ENCODE measurements around the gene CENPB. TPM values are rescaled to one million over a fixed set of nuclear protein-coding genes. Genes with fewer than 3 reads are reported as not detected.
"Not testable (repeated sequence)": the region's sequence is repeated elsewhere in the genome, so short reads cannot be mapped to it uniquely, and the experiment has no call there.

The CENPB gene, protein sequence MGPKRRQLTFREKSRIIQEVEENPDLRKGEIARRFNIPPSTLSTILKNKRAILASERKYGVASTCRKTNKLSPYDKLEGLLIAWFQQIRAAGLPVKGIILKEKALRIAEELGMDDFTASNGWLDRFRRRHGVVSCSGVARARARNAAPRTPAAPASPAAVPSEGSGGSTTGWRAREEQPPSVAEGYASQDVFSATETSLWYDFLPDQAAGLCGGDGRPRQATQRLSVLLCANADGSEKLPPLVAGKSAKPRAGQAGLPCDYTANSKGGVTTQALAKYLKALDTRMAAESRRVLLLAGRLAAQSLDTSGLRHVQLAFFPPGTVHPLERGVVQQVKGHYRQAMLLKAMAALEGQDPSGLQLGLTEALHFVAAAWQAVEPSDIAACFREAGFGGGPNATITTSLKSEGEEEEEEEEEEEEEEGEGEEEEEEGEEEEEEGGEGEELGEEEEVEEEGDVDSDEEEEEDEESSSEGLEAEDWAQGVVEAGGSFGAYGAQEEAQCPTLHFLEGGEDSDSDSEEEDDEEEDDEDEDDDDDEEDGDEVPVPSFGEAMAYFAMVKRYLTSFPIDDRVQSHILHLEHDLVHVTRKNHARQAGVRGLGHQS
- 10 to 100 TPM; 43.0 to 50.7 TPM for total RNA-seq
- 43.7 TPM for polyA plus RNA-seq (2013, experiment 1 of 2)
- polyA plus RNA-seq (2013, experiment 2 of 2), result 43.5 TPM
- long read RNA-seq, experiment 1, transcript CENPB-201 (1 exons, 2,840 nt), result major isoform, 22 of 22 reads
- long read RNA-seq, experiment 1, partial matches to known transcripts, result 0 of 22 reads
- long read RNA-seq, experiment 1, other reads (novel, unspliced or antisense), result 0 of 22 reads
- long read RNA-seq, experiment 2, transcript CENPB-201 (1 exons, 2,840 nt), result major isoform, 36 of 37 reads
- long read RNA-seq, experiment 2, partial matches to known transcripts, result 0 of 37 reads
- long read RNA-seq, experiment 2, other reads (novel, unspliced or antisense), result 1 of 37 reads
- long read RNA-seq, experiment 3, result 0 reads
- long read RNA-seq, experiment 4, partial matches to known transcripts, result 0 of 2 reads
- long read RNA-seq, experiment 4, other reads (novel, unspliced or antisense), result 1 of 2 reads

DNA sequence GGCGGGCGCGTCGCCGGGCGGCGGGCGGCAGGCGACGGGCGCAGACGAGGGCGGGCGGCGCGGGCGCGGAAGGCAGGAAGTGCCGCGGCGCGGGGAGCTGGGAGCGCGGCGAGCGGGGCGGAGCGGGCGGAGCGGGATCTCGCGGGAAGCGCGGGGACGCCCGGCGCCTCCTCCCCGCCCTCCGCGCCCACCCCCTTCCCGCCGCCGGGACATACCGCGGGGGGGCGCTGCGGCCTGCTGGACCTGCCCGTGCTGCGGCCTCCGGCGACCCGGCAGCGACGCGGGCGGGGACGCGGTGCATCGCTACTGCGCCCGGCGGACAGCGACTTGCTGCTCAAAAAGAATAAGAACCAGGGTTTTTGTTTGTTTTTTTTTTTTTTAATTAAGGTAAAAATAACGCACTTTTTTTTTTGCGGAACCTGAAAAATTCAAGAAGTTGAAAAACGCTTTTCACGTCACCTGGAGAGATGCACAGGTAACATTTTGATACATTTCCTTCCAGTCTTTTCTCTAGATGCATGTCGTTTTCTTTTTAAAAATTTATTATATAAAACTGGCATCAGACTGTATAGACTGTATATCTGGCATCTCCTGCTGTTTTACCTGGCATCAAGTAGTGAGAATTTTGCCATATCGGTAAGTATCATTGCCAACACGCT is at the start of gene CENPB:
Gene CENPB (minus strand): TSS at position 76 of the 659 bp plus-strand sequence. CDS start 257 bp downstream, outside the sequence.
- peak; percentile 96 for DNase-seq
- Mint-ChIP-seq H3K4me1 (no peaks in the 10 kb centered on the region), H3K9me3 (no peaks in the 10 kb centered on the region), H3K27me3 (ENCODE audit: insufficient read depth) (peaks cover 36% of the 10 kb centered on the region), H3K4me3 (peak within 1 kb of the TSS; percentile 73), H3K27ac (no peak within 1 kb of the TSS), H3K36me3 (ENCODE audit: low read depth) (peaks cover 5% of the 10 kb centered on the region)
- Histone ChIP-seq H3K36me3 (ENCODE audit: control insufficient read depth, insufficient read depth, low read length) (peaks cover 11% of the 10 kb centered on the region), H3K4me3 (ENCODE audit: low read length) (peak within 1 kb of the TSS; percentile 78), H3K9me3 (ENCODE audit: control insufficient read depth, low read length) (no peaks in the 10 kb centered on the region), H3K27ac (ENCODE audit: low read depth, low read length) (no peak within 1 kb of the TSS), H3K9ac (ENCODE audit: extremely low read depth, low read length, poor library complexity, severe bottlenecking) (peak within 1 kb of the TSS; percentile 34), H3K4me1 (ENCODE audit: control insufficient read depth, insufficient read depth, low read length) (no peaks in the 10 kb centered on the region), H3K27me3 (ENCODE audit: control insufficient read depth, insufficient read depth, low read length, poor library complexity, severe bottlenecking) (peaks cover 10% of the 10 kb centered on the region)
- TF ChIP-seq, protein P1, sequence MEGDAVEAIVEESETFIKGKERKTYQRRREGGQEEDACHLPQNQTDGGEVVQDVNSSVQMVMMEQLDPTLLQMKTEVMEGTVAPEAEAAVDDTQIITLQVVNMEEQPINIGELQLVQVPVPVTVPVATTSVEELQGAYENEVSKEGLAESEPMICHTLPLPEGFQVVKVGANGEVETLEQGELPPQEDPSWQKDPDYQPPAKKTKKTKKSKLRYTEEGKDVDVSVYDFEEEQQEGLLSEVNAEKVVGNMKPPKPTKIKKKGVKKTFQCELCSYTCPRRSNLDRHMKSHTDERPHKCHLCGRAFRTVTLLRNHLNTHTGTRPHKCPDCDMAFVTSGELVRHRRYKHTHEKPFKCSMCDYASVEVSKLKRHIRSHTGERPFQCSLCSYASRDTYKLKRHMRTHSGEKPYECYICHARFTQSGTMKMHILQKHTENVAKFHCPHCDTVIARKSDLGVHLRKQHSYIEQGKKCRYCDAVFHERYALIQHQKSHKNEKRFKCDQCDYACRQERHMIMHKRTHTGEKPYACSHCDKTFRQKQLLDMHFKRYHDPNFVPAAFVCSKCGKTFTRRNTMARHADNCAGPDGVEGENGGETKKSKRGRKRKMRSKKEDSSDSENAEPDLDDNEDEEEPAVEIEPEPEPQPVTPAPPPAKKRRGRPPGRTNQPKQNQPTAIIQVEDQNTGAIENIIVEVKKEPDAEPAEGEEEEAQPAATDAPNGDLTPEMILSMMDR (conservative IDR thresholded peaks at IDR 0.05), result peak; percentile 94
- 4 to 42% methylated on average over 5 to 64 of the region's 70 CpGs for WGBS, 2 experiments (ENCODE audit: insufficient coverage in 1 of 2, insufficient read length in 1 of 2)

DNA sequence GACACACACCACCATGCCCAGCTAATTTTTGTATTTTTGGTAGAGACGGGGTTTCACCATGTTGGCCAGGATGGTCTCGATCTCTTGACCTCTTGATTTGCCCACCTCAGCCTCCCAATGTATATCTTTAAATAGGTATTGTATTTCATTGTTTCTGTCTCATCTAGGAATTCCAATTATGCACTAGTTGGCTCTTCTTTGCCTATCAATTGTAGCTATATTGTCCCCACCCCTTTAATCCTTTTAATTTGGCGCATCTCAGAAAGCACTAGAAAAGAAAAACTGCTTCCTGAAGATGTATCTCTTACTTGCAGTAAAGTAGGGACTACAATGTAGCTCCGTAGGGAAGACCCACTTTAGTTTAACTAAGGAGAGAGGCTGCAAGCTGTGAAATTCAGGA is 49.6 kb upstream of the CENPB start:
- peaks cover 8% of the 10 kb centered on the region for H3K4me1 ChIP-seq (ENCODE audit: control insufficient read depth, insufficient read depth, low read length)
- Mint-ChIP-seq H3K27me3 (ENCODE audit: insufficient read depth) (no peaks in the 10 kb centered on the region), H3K27ac (no peak overlapping the region), H3K4me1 (peaks cover 6% of the 10 kb centered on the region), H3K36me3 (ENCODE audit: low read depth) (peaks cover 7% of the 10 kb centered on the region), H3K9me3 (no peaks in the 10 kb centered on the region), H3K4me3 (no peak overlapping the region)
- WGBS, 2 experiments (ENCODE audit: insufficient coverage in 1 of 2, insufficient read length in 1 of 2), result 95% methylated on average over 2 to 4 of the region's 4 CpGs
- no peaks in the 10 kb centered on the region for H3K9me3 ChIP-seq (ENCODE audit: control insufficient read depth, low read length)
- H3K36me3 ChIP-seq (ENCODE audit: control insufficient read depth, insufficient read depth, low read length), result no peaks in the 10 kb centered on the region
- H3K27me3 ChIP-seq (ENCODE audit: control insufficient read depth, insufficient read depth, low read length, poor library complexity, severe bottlenecking), result no peaks in the 10 kb centered on the region
- no peak overlapping the region for H3K4me3 ChIP-seq (ENCODE audit: low read length)
- no peak for DNase-seq
- no peak overlapping the region for H3K9ac ChIP-seq (ENCODE audit: extremely low read depth, low read length, poor library complexity, severe bottlenecking)
- TF ChIP-seq, protein P1 (conservative IDR thresholded peaks at IDR 0.05), result no peak
- no peak overlapping the region for H3K27ac ChIP-seq (ENCODE audit: low read depth, low read length)

DNA sequence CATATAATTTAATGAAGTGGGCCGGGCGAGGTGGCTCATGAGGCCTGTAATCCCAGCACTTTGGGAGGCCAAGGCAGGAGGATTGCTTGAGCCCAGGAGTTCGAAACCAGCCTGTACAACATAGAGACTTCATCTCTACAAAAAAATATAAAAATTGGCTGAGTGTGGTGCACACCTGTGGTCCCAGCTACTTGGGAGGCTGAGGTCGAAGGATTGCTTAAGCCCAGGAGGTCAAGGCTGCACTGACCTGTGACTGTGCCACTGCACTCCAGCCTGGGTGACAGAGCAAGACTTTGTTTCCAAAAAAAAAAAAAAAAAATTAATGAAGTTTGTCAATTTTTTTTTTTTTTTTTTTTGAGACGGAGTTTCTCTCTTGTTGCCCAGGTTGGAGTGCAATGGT is 43.4 kb upstream of the CENPB start:
- 90 to 100% methylated on average over 2 to 5 of the region's 5 CpGs for WGBS, 2 experiments (ENCODE audit: insufficient coverage in 1 of 2, insufficient read length in 1 of 2)
- H3K9ac ChIP-seq (ENCODE audit: extremely low read depth, low read length, poor library complexity, severe bottlenecking), result not testable (repeated sequence)

More for the DNA sequence above, 43.4 kb upstream of the CENPB start:
- H3K36me3 Mint-ChIP-seq (ENCODE audit: low read depth), result peaks cover 15% of the 10 kb centered on the region
- not testable (repeated sequence) for H3K4me3 ChIP-seq (ENCODE audit: low read length); H3K27me3 ChIP-seq (ENCODE audit: control insufficient read depth, insufficient read depth, low read length, poor library complexity, severe bottlenecking); H3K27ac Mint-ChIP-seq; H3K4me1 ChIP-seq (ENCODE audit: control insufficient read depth, insufficient read depth, low read length); H3K9me3 ChIP-seq (ENCODE audit: control insufficient read depth, low read length); DNase-seq; H3K27me3 Mint-ChIP-seq (ENCODE audit: insufficient read depth); H3K36me3 ChIP-seq (ENCODE audit: control insufficient read depth, insufficient read depth, low read length); H3K9me3 Mint-ChIP-seq; H3K4me1 Mint-ChIP-seq; H3K27ac ChIP-seq (ENCODE audit: low read depth, low read length); H3K4me3 Mint-ChIP-seq
